Esophagus squamous epithelium (tissue), 4 donors: ENCODE results near the gene RNF213.

Experiments used
- POLR2A ChIP-seq, 4 donors: fragments of 450-650 bp; IDR thresholded peaks; one replicate each; pipeline ENCODE4 v1.6.1; 2017; ENCODE audit warnings: antibody characterized with exemption in 4 of 4, mild to moderate bottlenecking in 4 of 4, moderate library complexity in 3 of 4
- TF ChIP-seq, protein P1 (sequence below), 6 experiments: fragments of 450-650 bp in 4 of 6; fragments of 200-600 bp in 2 of 6; sonication (generic) in 2 of 6; IDR thresholded peaks; one replicate each; pipeline ENCODE4 v1.5.1; 2016 to 2019; ENCODE audit warnings: antibody characterized with exemption in 6 of 6, mild to moderate bottlenecking in 4 of 6, moderate library complexity in 4 of 6

DNA sequence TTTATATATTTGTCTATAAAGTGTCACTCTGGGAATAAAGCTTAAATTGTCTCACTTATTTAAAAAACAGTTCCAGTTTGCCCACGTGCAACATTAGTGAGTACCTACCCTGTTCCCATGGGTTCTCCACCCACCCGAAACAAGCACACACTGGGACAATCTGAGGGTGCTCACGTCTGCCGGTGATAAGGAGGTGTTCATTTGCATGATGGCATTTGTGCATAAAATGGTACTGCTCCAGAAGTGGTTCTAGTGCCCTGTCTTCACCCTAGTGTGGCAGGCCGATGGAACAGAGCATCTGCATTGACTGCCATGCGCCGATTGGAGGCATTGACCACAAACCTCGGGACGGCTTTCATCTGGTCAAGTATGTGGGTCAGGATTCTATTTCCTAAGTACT, 118.7 kb downstream of the RNF213 start:
- TF ChIP-seq, protein P1, sequence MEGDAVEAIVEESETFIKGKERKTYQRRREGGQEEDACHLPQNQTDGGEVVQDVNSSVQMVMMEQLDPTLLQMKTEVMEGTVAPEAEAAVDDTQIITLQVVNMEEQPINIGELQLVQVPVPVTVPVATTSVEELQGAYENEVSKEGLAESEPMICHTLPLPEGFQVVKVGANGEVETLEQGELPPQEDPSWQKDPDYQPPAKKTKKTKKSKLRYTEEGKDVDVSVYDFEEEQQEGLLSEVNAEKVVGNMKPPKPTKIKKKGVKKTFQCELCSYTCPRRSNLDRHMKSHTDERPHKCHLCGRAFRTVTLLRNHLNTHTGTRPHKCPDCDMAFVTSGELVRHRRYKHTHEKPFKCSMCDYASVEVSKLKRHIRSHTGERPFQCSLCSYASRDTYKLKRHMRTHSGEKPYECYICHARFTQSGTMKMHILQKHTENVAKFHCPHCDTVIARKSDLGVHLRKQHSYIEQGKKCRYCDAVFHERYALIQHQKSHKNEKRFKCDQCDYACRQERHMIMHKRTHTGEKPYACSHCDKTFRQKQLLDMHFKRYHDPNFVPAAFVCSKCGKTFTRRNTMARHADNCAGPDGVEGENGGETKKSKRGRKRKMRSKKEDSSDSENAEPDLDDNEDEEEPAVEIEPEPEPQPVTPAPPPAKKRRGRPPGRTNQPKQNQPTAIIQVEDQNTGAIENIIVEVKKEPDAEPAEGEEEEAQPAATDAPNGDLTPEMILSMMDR (IDR thresholded peaks at IDR 0.05), result no peak
- no peak for TF ChIP-seq POLR2A (IDR thresholded peaks at IDR 0.05)
